ENCODE data around the gene FAM174B.
A peak's percentile ranks its signal among the peaks of the same experiment; 100 is the strongest.

Gene FAM174B

GRCh38 chr15:92655178-92655995 lies at the start of gene FAM174B:
FAM174B (minus strand) TSS chr15:92655775.
- peak within 1 kb of the TSS; percentile 35 for H3K4me3 ChIP-seq (ENCODE audit: low read depth, low read length)
- in situ Hi-C loops (cut with HindIII; ENCODE audit: low sequenced_read_pairs) = no loop called here
- DNase-seq (ENCODE audit: low read depth) = no peak
- TF ChIP-seq CTCF (IDR thresholded peaks at IDR 0.05; ENCODE audit: low read depth, low read length, missing control alignments) = no peak

GRCh38 chr15:92696096-92696495 lies 40.5 kb upstream of the FAM174B start:
- H3K4me3 ChIP-seq (ENCODE audit: low read depth, low read length) = no peak overlapping the region
- in situ Hi-C loops (cut with HindIII; ENCODE audit: low sequenced_read_pairs) = no loop called here
- no peak for TF ChIP-seq CTCF (IDR thresholded peaks at IDR 0.05; ENCODE audit: low read depth, low read length, missing control alignments)
- no peak for DNase-seq (ENCODE audit: low read depth)

- no peak overlapping the region for H3K4me3 ChIP-seq (ENCODE audit: low read depth, low read length)
- TF ChIP-seq CTCF (IDR thresholded peaks at IDR 0.05; ENCODE audit: low read depth, low read length, missing control alignments) = peak; percentile 70
- in situ Hi-C loops (cut with HindIII; ENCODE audit: low sequenced_read_pairs) = no loop called here
- no peak for DNase-seq (ENCODE audit: low read depth)
Observed at GRCh38 chr15:92693691-92694331, 38.2 kb upstream of the FAM174B start.

GRCh38 chr15:92690395-92690794 lies 34.8 kb upstream of the FAM174B start:
- no peak for DNase-seq (ENCODE audit: low read depth)
- TF ChIP-seq CTCF (IDR thresholded peaks at IDR 0.05; ENCODE audit: low read depth, low read length, missing control alignments) = no peak
- in situ Hi-C loops (cut with HindIII; ENCODE audit: low sequenced_read_pairs) = no loop called here
- H3K4me3 ChIP-seq (ENCODE audit: low read depth, low read length) = no peak overlapping the region

- in situ Hi-C loops (cut with HindIII; ENCODE audit: low sequenced_read_pairs) = no loop called here
- no peak for TF ChIP-seq CTCF (IDR thresholded peaks at IDR 0.05; ENCODE audit: low read depth, low read length, missing control alignments)
Observed at GRCh38 chr15:92687746-92688145, 32.2 kb upstream of the FAM174B start.

GRCh38 chr15:92687195-92687602 lies 31.6 kb upstream of the FAM174B start:
- H3K4me3 ChIP-seq (ENCODE audit: low read depth, low read length) = no peak overlapping the region
- no peak for TF ChIP-seq CTCF (IDR thresholded peaks at IDR 0.05; ENCODE audit: low read depth, low read length, missing control alignments)
- in situ Hi-C loops (cut with HindIII; ENCODE audit: low sequenced_read_pairs) = no loop called here
- DNase-seq (ENCODE audit: low read depth) = peak; percentile 68

More at GRCh38 chr15:92687746-92688145, 32.2 kb upstream of the FAM174B start:
- no peak overlapping the region for H3K4me3 ChIP-seq (ENCODE audit: low read depth, low read length)
- no peak for DNase-seq (ENCODE audit: low read depth)
